ENCODE data around the gene GOLT1B. TPM values are rescaled to one million over a fixed set of nuclear protein-coding genes. Genes with fewer than 3 reads are reported as not detected.
A peak's percentile ranks its signal among the peaks of the same experiment; 100 is the strongest.

The GOLT1B gene
- total and polyA plus RNA-seq, 9 of the 15 experiments (the other 6 are each of a cell fraction or from before 2014, with no cell fraction given): 9.4 to 66.1 (median 26.7) TPM

DNA sequence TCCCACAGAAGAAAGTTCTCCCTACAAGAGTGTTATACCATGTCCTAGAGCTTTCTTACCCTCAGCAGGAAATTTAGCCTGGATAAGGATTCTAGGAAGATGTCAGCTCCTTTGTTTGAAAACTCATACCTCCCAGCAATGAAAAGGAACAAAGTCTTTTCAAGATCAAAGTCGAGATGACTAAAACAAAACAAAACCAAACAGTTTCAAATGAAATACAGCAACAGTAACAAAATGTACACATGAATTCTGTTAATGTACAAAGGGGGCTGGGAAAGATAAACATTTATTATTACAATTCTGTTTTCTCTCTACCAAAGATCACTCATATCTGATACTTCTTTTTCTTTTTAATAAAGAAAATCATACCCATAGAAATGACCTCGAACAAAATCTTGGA, 61.3 kb downstream of the GOLT1B start (continued):
- TF ChIP-seq TAF15 (IDR thresholded peaks at IDR 0.05; ENCODE audit: low read depth, low read length) (no peak), MTA2 (IDR thresholded peaks at IDR 0.05; ENCODE audit: low read depth) (no peak)

DNA sequence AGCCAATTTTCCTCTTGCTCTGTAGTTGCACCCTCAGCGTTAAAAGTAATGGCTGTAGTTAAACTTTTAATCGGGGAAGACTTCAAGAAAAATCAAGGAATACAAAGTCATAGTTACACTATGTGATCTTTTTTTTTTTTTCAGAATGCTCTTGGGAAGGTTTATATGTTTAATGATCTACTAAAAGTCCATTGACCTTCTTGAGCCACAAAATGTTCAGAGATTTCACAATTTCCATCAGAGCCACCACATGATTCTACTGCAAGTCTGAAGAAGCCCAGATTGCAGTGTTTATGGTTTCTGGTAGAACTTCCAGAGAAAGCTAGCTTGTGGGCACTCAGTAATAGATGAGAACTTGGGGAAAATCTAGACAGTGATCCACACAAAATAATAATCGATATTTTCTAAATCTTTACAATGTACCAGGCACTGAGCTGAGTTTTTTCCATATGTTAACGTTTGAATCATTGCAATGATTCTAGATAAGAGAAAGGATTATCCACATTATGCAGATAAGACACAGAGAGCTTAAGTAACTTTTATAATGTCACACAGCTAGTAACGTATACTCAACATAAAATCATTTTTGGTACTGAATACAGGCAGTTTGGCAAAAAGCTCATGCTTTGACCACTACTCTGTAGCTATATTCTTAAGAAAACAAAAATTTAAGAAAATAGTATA, 64.8 kb downstream of the GOLT1B start:
- WGBS (ENCODE audit: insufficient coverage, low coverage, missing lambda C conversion rate): 2% methylated on average over 5 of the region's 5 CpGs
- Histone ChIP-seq H3K79me2 (ENCODE audit: control insufficient read depth, insufficient read depth, low read length) (no peaks in the 10 kb centered on the region), H4K20me1 (replicated peaks; ENCODE audit: control insufficient read depth, insufficient read depth, low read length) (no peaks in the 10 kb centered on the region), H3K9me3 (replicated peaks; ENCODE audit: control insufficient read depth, insufficient read depth, low read depth, low read length) (no peaks in the 10 kb centered on the region), H3K27me3 (ENCODE audit: control insufficient read depth in 2 of 2, insufficient read depth in 2 of 2, low read length in 2 of 2) (no peaks in the 10 kb centered on the region), H3K4me2 (ENCODE audit: insufficient read depth, low read length) (no peak overlapping the region), H3K9ac (ENCODE audit: insufficient read depth in 1 of 2, low read depth in 2 of 2, low read length in 2 of 2) (no peak overlapping the region), H3K4me1 (replicated peaks in 1 of 2; ENCODE audit: control insufficient read depth in 2 of 2, insufficient read depth in 2 of 2, low read length in 2 of 2) (no peaks in the 10 kb centered on the region), H3K4me3 (no peak overlapping the region), H3K9me1 (ENCODE audit: control insufficient read depth, insufficient read depth, low read length) (no peaks in the 10 kb centered on the region), H3K36me3 (ENCODE audit: control insufficient read depth, insufficient read depth, low read length) (no peaks in the 10 kb centered on the region), H2AFZ (ENCODE audit: low read depth, low read length) (no peak overlapping the region), H3K27ac (ENCODE audit: extremely low read depth, low read depth, low read length) (no peak overlapping the region)
- no TSS peak for BruUV-seq (replicated peaks)
- intact Hi-C loops (cut with micrococcal nuclease): no loop called here
- ATAC-seq: no peak
- DNase-seq (ENCODE audit: extremely low read depth in 1 of 4, low spot score in 3 of 4): no peak
- no peak for FAIRE-seq
- ChIA-PET CTCF (ENCODE audit: low intra/inter-chr PET ratio) (interaction anchor here (0.7 kb wide), 1 partner anchor 172 kb away, joined by 4 read pairs; no protein-coding TSS in a partner anchor), POLR2A (no interaction called here)
- TF ChIP-seq ILK (tag; IDR thresholded peaks at IDR 0.05; ENCODE audit: borderline replicate concordance, low read depth) (no peak), TFAM (CRISPR knock-in tag; conservative IDR thresholded peaks at IDR 0.05) (no peak), RBM25 (IDR thresholded peaks at IDR 0.05; ENCODE audit: low read depth, low read length, severe bottlenecking) (peak; percentile 52)
- in situ Hi-C loops (cut with MboI): no loop called here

Data from K562 (cell line).